ENCODE data around the gene OLIG2. TPM values are rescaled to one million over a fixed set of nuclear protein-coding genes. Genes with fewer than 3 reads are reported as not detected.

Gene OLIG2
- total RNA-seq, 2 donors from 2014 or later: 0.53 TPM; not detected in 1

DNA sequence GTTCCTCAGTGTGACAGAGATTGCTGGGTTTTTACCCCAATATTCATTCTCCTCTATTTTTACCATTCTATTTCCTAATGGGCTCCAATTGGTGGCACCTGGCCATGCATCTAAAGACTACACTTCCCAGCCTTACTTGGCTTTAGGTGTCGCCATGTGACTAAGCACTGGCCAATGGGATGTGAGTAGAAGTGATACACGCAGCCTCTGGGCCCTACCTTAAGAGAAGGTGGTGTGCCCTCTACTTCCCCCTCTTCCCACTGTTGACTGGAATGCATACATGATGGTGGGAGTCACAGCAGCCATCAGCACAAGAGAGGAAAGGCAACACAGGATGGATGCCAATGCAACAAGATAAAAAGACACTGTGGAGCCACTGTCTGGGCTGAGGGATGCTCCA lies 11.4 kb upstream of the OLIG2 start:
- H3K36me3 ChIP-seq (ENCODE audit: control insufficient read depth, insufficient read depth, low read length): no peaks in the 10 kb centered on the region
- no peak overlapping the region for H3K4me3 ChIP-seq (ENCODE audit: low read length)
- Mint-ChIP-seq H3K9me3 (no peaks in the 10 kb centered on the region), H3K4me3 (no peak overlapping the region), H3K36me3 (ENCODE audit: low read depth) (no peaks in the 10 kb centered on the region), H3K4me1 (no peaks in the 10 kb centered on the region), H3K27ac (no peak overlapping the region), H3K27me3 (ENCODE audit: insufficient read depth) (peaks cover 63% of the 10 kb centered on the region)
- no peak overlapping the region for H3K9ac ChIP-seq (ENCODE audit: extremely low read depth, low read length, poor library complexity, severe bottlenecking)
- WGBS, 2 experiments (ENCODE audit: insufficient coverage in 1 of 2, insufficient read length in 1 of 2): 43 to 71% methylated on average over 2 of the region's 2 CpGs
- no peak overlapping the region for H3K27ac ChIP-seq (ENCODE audit: low read depth, low read length)
- no peak for DNase-seq
- TF ChIP-seq, protein P1, sequence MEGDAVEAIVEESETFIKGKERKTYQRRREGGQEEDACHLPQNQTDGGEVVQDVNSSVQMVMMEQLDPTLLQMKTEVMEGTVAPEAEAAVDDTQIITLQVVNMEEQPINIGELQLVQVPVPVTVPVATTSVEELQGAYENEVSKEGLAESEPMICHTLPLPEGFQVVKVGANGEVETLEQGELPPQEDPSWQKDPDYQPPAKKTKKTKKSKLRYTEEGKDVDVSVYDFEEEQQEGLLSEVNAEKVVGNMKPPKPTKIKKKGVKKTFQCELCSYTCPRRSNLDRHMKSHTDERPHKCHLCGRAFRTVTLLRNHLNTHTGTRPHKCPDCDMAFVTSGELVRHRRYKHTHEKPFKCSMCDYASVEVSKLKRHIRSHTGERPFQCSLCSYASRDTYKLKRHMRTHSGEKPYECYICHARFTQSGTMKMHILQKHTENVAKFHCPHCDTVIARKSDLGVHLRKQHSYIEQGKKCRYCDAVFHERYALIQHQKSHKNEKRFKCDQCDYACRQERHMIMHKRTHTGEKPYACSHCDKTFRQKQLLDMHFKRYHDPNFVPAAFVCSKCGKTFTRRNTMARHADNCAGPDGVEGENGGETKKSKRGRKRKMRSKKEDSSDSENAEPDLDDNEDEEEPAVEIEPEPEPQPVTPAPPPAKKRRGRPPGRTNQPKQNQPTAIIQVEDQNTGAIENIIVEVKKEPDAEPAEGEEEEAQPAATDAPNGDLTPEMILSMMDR (conservative IDR thresholded peaks at IDR 0.05): no peak
- no peaks in the 10 kb centered on the region for H3K4me1 ChIP-seq (ENCODE audit: control insufficient read depth, insufficient read depth, low read length)
- H3K27me3 ChIP-seq (ENCODE audit: control insufficient read depth, insufficient read depth, low read length, poor library complexity, severe bottlenecking): peaks cover 67% of the 10 kb centered on the region
- H3K9me3 ChIP-seq (ENCODE audit: control insufficient read depth, low read length): no peaks in the 10 kb centered on the region

DNA sequence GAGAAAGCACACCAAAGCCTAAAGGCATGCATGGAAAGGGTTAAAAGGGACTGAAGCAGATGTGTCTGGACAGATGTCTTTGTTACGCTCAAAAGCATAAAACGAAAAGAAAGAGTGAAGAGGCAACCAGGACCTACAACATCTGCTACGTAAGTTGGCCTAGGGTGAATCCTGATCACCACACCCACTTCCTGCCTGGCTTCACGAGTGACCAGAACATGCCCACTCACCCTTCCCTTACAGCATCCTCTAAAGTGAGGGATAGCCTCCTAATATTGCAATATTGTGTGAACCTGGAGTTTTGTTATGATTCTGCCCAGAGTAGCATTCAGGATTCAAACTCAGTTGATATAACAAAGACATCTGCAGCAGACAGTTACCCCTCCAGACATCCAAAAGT lies 10.6 kb upstream of the OLIG2 start:
- no peak overlapping the region for H3K27ac ChIP-seq (ENCODE audit: low read depth, low read length)
- H3K9me3 ChIP-seq (ENCODE audit: control insufficient read depth, low read length): no peaks in the 10 kb centered on the region
- H3K36me3 ChIP-seq (ENCODE audit: control insufficient read depth, insufficient read depth, low read length): no peaks in the 10 kb centered on the region
- no peaks in the 10 kb centered on the region for H3K4me1 Mint-ChIP-seq
- no peaks in the 10 kb centered on the region for H3K36me3 Mint-ChIP-seq (ENCODE audit: low read depth)
- WGBS, 2 experiments (ENCODE audit: insufficient coverage in 1 of 2, insufficient read length in 1 of 2): 72 to 80% methylated on average over 2 to 4 of the region's 4 CpGs
- no peaks in the 10 kb centered on the region for H3K9me3 Mint-ChIP-seq
- no peaks in the 10 kb centered on the region for H3K4me1 ChIP-seq (ENCODE audit: control insufficient read depth, insufficient read depth, low read length)
- DNase-seq: no peak
- H3K27ac Mint-ChIP-seq: no peak overlapping the region
- no peak overlapping the region for H3K9ac ChIP-seq (ENCODE audit: extremely low read depth, low read length, poor library complexity, severe bottlenecking)
- H3K4me3 ChIP-seq (ENCODE audit: low read length): no peak overlapping the region
- TF ChIP-seq, protein P1 (conservative IDR thresholded peaks at IDR 0.05): no peak
- H3K27me3 Mint-ChIP-seq (ENCODE audit: insufficient read depth): peaks cover 71% of the 10 kb centered on the region
- no peak overlapping the region for H3K4me3 Mint-ChIP-seq
- peaks cover 75% of the 10 kb centered on the region for H3K27me3 ChIP-seq (ENCODE audit: control insufficient read depth, insufficient read depth, low read length, poor library complexity, severe bottlenecking)

DNA sequence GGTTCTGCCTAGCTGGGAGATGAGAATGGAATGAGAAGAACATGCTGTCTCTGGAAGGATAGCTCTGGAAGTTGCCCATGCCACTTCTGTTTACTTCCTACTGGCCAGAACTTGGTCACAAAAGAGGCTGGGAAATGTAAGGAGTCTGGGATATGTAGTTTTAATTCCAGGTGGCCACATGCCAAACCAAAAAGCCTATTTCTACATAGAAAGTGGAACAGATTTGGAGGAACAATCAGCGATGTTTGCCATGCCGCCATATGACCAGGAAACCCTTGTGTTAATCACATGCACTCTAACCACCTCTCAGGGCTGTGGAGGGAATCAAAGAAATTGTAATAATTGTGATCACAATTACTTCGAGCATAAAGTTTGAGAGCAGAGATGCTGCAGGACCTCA lies 10.0 kb upstream of the OLIG2 start:
- no peaks in the 10 kb centered on the region for H3K4me1 ChIP-seq (ENCODE audit: control insufficient read depth, insufficient read depth, low read length)
- H3K9me3 Mint-ChIP-seq: no peaks in the 10 kb centered on the region
- TF ChIP-seq, protein P1 (conservative IDR thresholded peaks at IDR 0.05): no peak
- DNase-seq: no peak
- no peaks in the 10 kb centered on the region for H3K36me3 Mint-ChIP-seq (ENCODE audit: low read depth)
- H3K4me1 Mint-ChIP-seq: peaks cover 5% of the 10 kb centered on the region
- H3K27ac Mint-ChIP-seq: no peak overlapping the region
- H3K9me3 ChIP-seq (ENCODE audit: control insufficient read depth, low read length): no peaks in the 10 kb centered on the region
- H3K36me3 ChIP-seq (ENCODE audit: control insufficient read depth, insufficient read depth, low read length): no peaks in the 10 kb centered on the region
- no peak overlapping the region for H3K4me3 Mint-ChIP-seq
- H3K4me3 ChIP-seq (ENCODE audit: low read length): no peak overlapping the region
- H3K27ac ChIP-seq (ENCODE audit: low read depth, low read length): no peak overlapping the region
- H3K27me3 ChIP-seq (ENCODE audit: control insufficient read depth, insufficient read depth, low read length, poor library complexity, severe bottlenecking): peaks cover 81% of the 10 kb centered on the region
- H3K9ac ChIP-seq (ENCODE audit: extremely low read depth, low read length, poor library complexity, severe bottlenecking): no peak overlapping the region
- 86 to 93% methylated on average over 2 to 3 of the region's 3 CpGs for WGBS, 2 experiments (ENCODE audit: insufficient coverage in 1 of 2, insufficient read length in 1 of 2)
- H3K27me3 Mint-ChIP-seq (ENCODE audit: insufficient read depth): peaks cover 77% of the 10 kb centered on the region

Measured in endodermal cell (in vitro differentiated cells).